H9 (cell line): ENCODE data around the gene CCDC92. TPM values are rescaled to one million over a fixed set of nuclear protein-coding genes. Genes with fewer than 3 reads are reported as not detected.

Experiments
- DNase-seq: peaks from one replicate; pipeline ENCODE4 v3.0.0-alpha.2; 2017
- H2AFZ ChIP-seq: one replicate; pipeline ENCODE4 v1.6.1; 2013; ENCODE audit warnings: mild to moderate bottlenecking, low read length, control low read depth, moderate library complexity
- H2AK5ac ChIP-seq: 2 replicates; pipeline ENCODE4 v1.6.1; 2013; ENCODE audit warnings: low read length, control low read depth, mixed read lengths; ENCODE audit not compliant: insufficient read length
- H2BK120ac ChIP-seq: one replicate; pipeline ENCODE4 v1.6.1; 2013; ENCODE audit warnings: low read depth, mild to moderate bottlenecking, low read length, control low read depth, inconsistent platforms; ENCODE audit not compliant: poor library complexity, severe bottlenecking
- H2BK12ac ChIP-seq: 2 replicates; pipeline ENCODE4 v1.6.1; 2013; ENCODE audit warnings: low read length, control low read depth, mixed read lengths, low read depth; ENCODE audit not compliant: insufficient read length
- H2BK15ac ChIP-seq: 2 replicates; pipeline ENCODE4 v1.6.1; 2013; ENCODE audit warnings: low read depth, low read length, control low read depth
- H2BK20ac ChIP-seq: one replicate; pipeline ENCODE4 v1.6.1; 2013; ENCODE audit warnings: low read depth, mild to moderate bottlenecking, low read length, control low read depth, inconsistent platforms; ENCODE audit not compliant: poor library complexity, severe bottlenecking
- H2BK5ac ChIP-seq: 2 replicates; pipeline ENCODE4 v1.6.1; 2013; ENCODE audit warnings: low read length, control low read depth, mixed read lengths; ENCODE audit not compliant: insufficient read length
- H3K14ac ChIP-seq: 2 replicates; pipeline ENCODE4 v1.6.1; 2013; ENCODE audit warnings: low read length, control low read depth; ENCODE audit not compliant: insufficient read depth
- H3K18ac ChIP-seq: 2 replicates; pipeline ENCODE4 v1.6.1; 2013; ENCODE audit warnings: low read depth, mild to moderate bottlenecking, mixed read lengths, low read length, control low read depth; ENCODE audit not compliant: insufficient read length
- H3K23ac ChIP-seq: 2 replicates; pipeline ENCODE4 v1.6.1; 2013; ENCODE audit warnings: low read length, control low read depth, mixed read lengths, low read depth; ENCODE audit not compliant: insufficient read length
- H3K23me2 ChIP-seq: 2 replicates; pipeline ENCODE4 v1.6.1; 2013; ENCODE audit warnings: low read depth, mild to moderate bottlenecking, mixed read lengths, low read length, control low read depth; ENCODE audit not compliant: insufficient read length, poor library complexity, severe bottlenecking
- H3K27ac ChIP-seq: 2 replicates; pipeline ENCODE4 v1.5.1; 2013; ENCODE audit warnings: low read length, control low read depth, mixed read lengths, low read depth; ENCODE audit not compliant: insufficient read length
- H3K27me3 ChIP-seq: 2 replicates; pipeline ENCODE4 v1.6.1; 2013; ENCODE audit warnings: low read length, control low read depth, inconsistent platforms; ENCODE audit not compliant: insufficient read depth
- H3K4ac ChIP-seq: 2 replicates; pipeline ENCODE4 v1.6.1; 2013; ENCODE audit warnings: low read depth, mild to moderate bottlenecking, control low read depth, inconsistent platforms, low read length, moderate library complexity
- H3K4me1 ChIP-seq: 2 replicates; pipeline ENCODE4 v1.6.1; 2013; ENCODE audit warnings: low read length, control low read depth, inconsistent platforms; ENCODE audit not compliant: insufficient read depth
- H3K4me2 ChIP-seq: 2 replicates; pipeline ENCODE4 v1.6.1; 2013; ENCODE audit warnings: low read length, control low read depth, mixed read lengths; ENCODE audit not compliant: insufficient read length, insufficient read depth
- H3K56ac ChIP-seq: 2 replicates; pipeline ENCODE4 v1.6.1; 2013; ENCODE audit warnings: low read depth, mild to moderate bottlenecking, mixed read lengths, low read length, control low read depth; ENCODE audit not compliant: insufficient read length
- H3K79me1 ChIP-seq: 2 replicates; pipeline ENCODE4 v1.6.1; 2013; ENCODE audit warnings: low read depth, mild to moderate bottlenecking, moderate library complexity, low read length, control low read depth, inconsistent platforms; ENCODE audit not compliant: insufficient read depth, poor library complexity, severe bottlenecking
- H3K79me2 ChIP-seq: 2 replicates; pipeline ENCODE4 v1.6.1; 2013; ENCODE audit warnings: low read length, control low read depth, inconsistent platforms; ENCODE audit not compliant: insufficient read depth
- H3K9ac ChIP-seq: 2 replicates; pipeline ENCODE4 v1.6.1; 2013; ENCODE audit warnings: low read length, control low read depth, mixed read lengths; ENCODE audit not compliant: insufficient read length; ENCODE audit errors: extremely low read depth
- H3K9me3 ChIP-seq: one replicate; pipeline ENCODE4 v1.6.1; 2013; ENCODE audit warnings: low read depth, low read length, inconsistent platforms; ENCODE audit not compliant: control insufficient read depth
- H3T11ph ChIP-seq: one replicate; pipeline ENCODE4 v1.6.1; 2013; ENCODE audit warnings: mild to moderate bottlenecking, low read length, control low read depth, inconsistent platforms
- H4K20me1 ChIP-seq: one replicate; pipeline ENCODE4 v1.6.1; 2013; ENCODE audit not compliant: control insufficient read depth, insufficient read length, insufficient read depth
- H4K5ac ChIP-seq: 2 replicates; pipeline ENCODE4 v1.6.1; 2013; ENCODE audit warnings: low read depth, mild to moderate bottlenecking, mixed read lengths, low read length, control low read depth; ENCODE audit not compliant: insufficient read length
- H4K8ac ChIP-seq: replicated peaks from 2 replicates; pipeline ENCODE4 v1.6.1; 2013; ENCODE audit warnings: low read length, control low read depth, mixed read lengths, low read depth; ENCODE audit not compliant: insufficient read length
- H4K91ac ChIP-seq: 2 replicates; pipeline ENCODE4 v1.6.1; 2013; ENCODE audit warnings: low read depth, mild to moderate bottlenecking, moderate library complexity, mixed read lengths, low read length, control low read depth; ENCODE audit not compliant: insufficient read length
- H3K27ac Mint-ChIP-seq, 3 experiments: 2 replicates in 2 of 3; 3 replicates in 1 of 3; pipeline ENCODE4 v1.8.0; 2020 to 2021; ENCODE audit warnings: mixed read lengths in 3 of 3, mild to moderate bottlenecking in 1 of 3, moderate library complexity in 1 of 3
- H3K27me3 Mint-ChIP-seq: 2 replicates; pipeline ENCODE4 v1.8.0; 2021; ENCODE audit warnings: low read depth, mild to moderate bottlenecking, moderate library complexity, mixed read lengths
- H3K36me3 Mint-ChIP-seq, 3 experiments: 2 replicates in 2 of 3; 3 replicates in 1 of 3; pipeline ENCODE4 v1.8.0; 2020 to 2021; ENCODE audit warnings: low read depth in 3 of 3, mixed read lengths in 3 of 3; ENCODE audit not compliant: insufficient read depth in 1 of 3
- H3K4me1 Mint-ChIP-seq, 2 experiments: 2 replicates each; pipeline ENCODE4 v1.8.0; 2020; ENCODE audit warnings: mixed read lengths in 2 of 2
- H3K4me3 Mint-ChIP-seq, 2 experiments: 2 replicates in 1 of 2; 3 replicates in 1 of 2; pipeline ENCODE4 v1.8.0; 2020 to 2021; ENCODE audit warnings: mild to moderate bottlenecking in 2 of 2, mixed read lengths in 2 of 2, moderate library complexity in 1 of 2
- H3K9me3 Mint-ChIP-seq, 2 experiments: 2 replicates in 1 of 2; 3 replicates in 1 of 2; pipeline ENCODE4 v1.8.0; 2020; ENCODE audit warnings: mild to moderate bottlenecking in 2 of 2, mixed read lengths in 2 of 2, moderate library complexity in 1 of 2
- WGBS: extraction: QIAGEN DNeasy Blood & Tissue Kit; methylation state at CpG from one replicate; pipeline ENCODE4 v1.1.7; 2013; ENCODE audit warnings: missing lambda C conversion rate, low lambda C conversion rate, mixed read lengths; ENCODE audit not compliant: insufficient read length; ENCODE audit errors: extremely low coverage; 5-methylcytosine and 5-hydroxymethylcytosine counted together
- total RNA-seq: library from RNA; stranded (reverse); gene quantifications from 2 replicates; pipeline ENCODE4 v1.2.1, GENCODE V29; 2021
- TF ChIP-seq, protein P1 (sequence below): fragments of 200-600 bp; sonication (generic); conservative IDR thresholded peaks from 3 replicates; pipeline ENCODE4 v1.8.0; 2021; ENCODE audit warnings: antibody characterized with exemption, mild to moderate bottlenecking

CCDC92 gene
- total RNA-seq, 1 experiment from 2014 or later, result 1.3 TPM

DNA sequence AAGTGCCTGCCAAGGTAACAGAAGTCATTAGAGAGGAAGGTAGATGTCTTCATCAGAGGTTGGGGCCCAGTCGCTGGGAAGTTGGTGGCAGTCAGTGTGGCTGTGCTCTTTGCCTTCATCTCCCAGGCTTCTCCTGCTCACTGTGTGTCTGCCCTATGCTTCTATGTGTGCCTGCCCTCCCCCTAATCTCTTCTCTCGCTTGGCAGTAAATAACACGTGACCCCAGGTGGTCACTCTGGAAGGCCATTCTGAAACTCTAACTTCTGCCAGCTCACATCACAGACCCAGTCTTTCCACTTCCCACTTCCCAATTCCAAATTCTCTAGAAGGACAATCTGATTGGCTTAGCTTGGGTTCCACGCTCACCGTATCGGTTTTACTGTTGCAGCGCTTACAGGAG is 9.6 kb upstream of the CCDC92 start:
- no peak overlapping the region for H4K5ac ChIP-seq
- DNase-seq, result no peak
- peaks cover 47% of the 10 kb centered on the region for H3K27me3 Mint-ChIP-seq
- H3K9me3 Mint-ChIP-seq, result no peaks in the 10 kb centered on the region
- H3K36me3 Mint-ChIP-seq, result peaks cover 0 to 2% (median 0%) of the 10 kb centered on the region in 3 experiments; a peak in 1 of 7 replicates
- WGBS, result no CpG with 5 or more reads among the region's 7 CpGs
- H3K79me2 ChIP-seq, result no peaks in the 10 kb centered on the region
- H3T11ph ChIP-seq, result no peak overlapping the region
- H3K9me3 ChIP-seq, result no peaks in the 10 kb centered on the region
- no peak overlapping the region for H3K4me3 Mint-ChIP-seq
- TF ChIP-seq, protein P1, sequence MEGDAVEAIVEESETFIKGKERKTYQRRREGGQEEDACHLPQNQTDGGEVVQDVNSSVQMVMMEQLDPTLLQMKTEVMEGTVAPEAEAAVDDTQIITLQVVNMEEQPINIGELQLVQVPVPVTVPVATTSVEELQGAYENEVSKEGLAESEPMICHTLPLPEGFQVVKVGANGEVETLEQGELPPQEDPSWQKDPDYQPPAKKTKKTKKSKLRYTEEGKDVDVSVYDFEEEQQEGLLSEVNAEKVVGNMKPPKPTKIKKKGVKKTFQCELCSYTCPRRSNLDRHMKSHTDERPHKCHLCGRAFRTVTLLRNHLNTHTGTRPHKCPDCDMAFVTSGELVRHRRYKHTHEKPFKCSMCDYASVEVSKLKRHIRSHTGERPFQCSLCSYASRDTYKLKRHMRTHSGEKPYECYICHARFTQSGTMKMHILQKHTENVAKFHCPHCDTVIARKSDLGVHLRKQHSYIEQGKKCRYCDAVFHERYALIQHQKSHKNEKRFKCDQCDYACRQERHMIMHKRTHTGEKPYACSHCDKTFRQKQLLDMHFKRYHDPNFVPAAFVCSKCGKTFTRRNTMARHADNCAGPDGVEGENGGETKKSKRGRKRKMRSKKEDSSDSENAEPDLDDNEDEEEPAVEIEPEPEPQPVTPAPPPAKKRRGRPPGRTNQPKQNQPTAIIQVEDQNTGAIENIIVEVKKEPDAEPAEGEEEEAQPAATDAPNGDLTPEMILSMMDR, result no peak
- no peak overlapping the region for H3K4me2 ChIP-seq
- H3K23me2 ChIP-seq, result no peaks in the 10 kb centered on the region
- no peak overlapping the region for H2AFZ ChIP-seq
- H2BK20ac ChIP-seq, result no peak overlapping the region
- no peak overlapping the region for H2AK5ac ChIP-seq
- no peak overlapping the region for H2BK5ac ChIP-seq
- H3K79me1 ChIP-seq, result peaks cover 2% of the 10 kb centered on the region
- H3K23ac ChIP-seq, result no peak overlapping the region
- no peaks in the 10 kb centered on the region for H4K20me1 ChIP-seq
- no peak overlapping the region for H2BK12ac ChIP-seq
- H3K4ac ChIP-seq, result no peak overlapping the region
- H4K8ac ChIP-seq, result no peak overlapping the region
- no peak overlapping the region for H2BK15ac ChIP-seq
- H3K27ac ChIP-seq, result no peak overlapping the region
- no peaks in the 10 kb centered on the region for H3K4me1 ChIP-seq
- no peak overlapping the region for H2BK120ac ChIP-seq
- no peak overlapping the region for H3K27ac Mint-ChIP-seq
- H3K9ac ChIP-seq, result no peak overlapping the region
- no peak overlapping the region for H3K56ac ChIP-seq
- H3K14ac ChIP-seq, result no peak overlapping the region
- H3K18ac ChIP-seq, result no peak overlapping the region
- H3K27me3 ChIP-seq, result no peaks in the 10 kb centered on the region
- peaks cover 0 to 13% of the 10 kb centered on the region in 2 experiments; a peak in 2 of 4 replicates for H3K4me1 Mint-ChIP-seq
- no peak overlapping the region for H4K91ac ChIP-seq
